NT2/D1 (cell line): ENCODE measurements around the gene RFX8.
"Not testable (repeated sequence)": the region's sequence is repeated elsewhere in the genome, so short reads cannot be mapped to it uniquely, and the experiment has no call there.

Experiments used
- DNase-seq: peaks from one replicate; pipeline ENCODE4 v3.0.0-alpha.2; 2011; ENCODE audit warnings: low read depth, low spot score
- H3K27me3 ChIP-seq: 2 replicates; pipeline ENCODE4 v1.6.0; 2011; ENCODE audit warnings: mild to moderate bottlenecking; ENCODE audit not compliant: insufficient read length, insufficient read depth
- H3K36me3 ChIP-seq: 2 replicates; pipeline ENCODE4 v1.6.1; 2011; ENCODE audit warnings: mild to moderate bottlenecking, low read length, mixed read lengths; ENCODE audit not compliant: insufficient read depth, insufficient read length
- H3K4me1 ChIP-seq: 2 replicates; pipeline ENCODE4 v1.5.1; 2011; ENCODE audit not compliant: insufficient read depth, insufficient read length
- H3K4me3 ChIP-seq: 2 replicates; pipeline ENCODE4 v1.5.1; 2011; ENCODE audit warnings: low read depth; ENCODE audit not compliant: insufficient read length
- H3K9ac ChIP-seq: 2 replicates; pipeline ENCODE4 v1.6.0; 2011; ENCODE audit warnings: low read depth; ENCODE audit not compliant: insufficient read length
- H3K9me3 ChIP-seq: 2 replicates; pipeline ENCODE4 v1.5.1; 2011; ENCODE audit warnings: mild to moderate bottlenecking, low read length; ENCODE audit not compliant: insufficient read depth
- SUZ12 ChIP-seq: IDR thresholded peaks from 2 replicates; pipeline ENCODE4 v1.6.1; 2011; ENCODE audit not compliant: insufficient read length, insufficient read depth; ENCODE audit errors: extremely low read depth
- YY1 ChIP-seq: IDR thresholded peaks from 2 replicates; pipeline ENCODE4 v1.6.1; 2011; ENCODE audit not compliant: insufficient read length, insufficient read depth
- ZNF274 ChIP-seq: IDR thresholded peaks from 2 replicates; pipeline ENCODE4 v1.6.1; 2011; ENCODE audit warnings: mild to moderate bottlenecking, low read depth, low read length

RFX8 gene

DNA sequence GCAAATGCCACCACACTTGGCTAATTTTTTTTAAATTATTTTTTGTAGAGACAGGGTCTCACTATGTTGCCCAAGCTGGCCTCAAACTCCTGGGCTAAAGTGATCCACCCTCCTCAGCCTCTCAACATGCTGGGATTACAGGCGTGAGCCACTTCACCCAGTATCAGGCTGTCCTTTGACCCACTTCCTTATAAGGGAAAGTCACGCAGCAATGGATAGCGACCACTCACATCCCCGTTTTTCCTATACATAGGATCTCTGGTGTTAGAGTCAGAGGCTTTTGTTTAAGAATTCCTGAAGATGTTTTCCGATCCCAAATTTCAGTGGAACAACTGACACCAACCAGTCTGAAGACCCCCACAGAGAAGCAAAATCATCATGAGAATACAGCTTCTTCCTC, 41.4 kb upstream of the RFX8 start:
- DNase-seq, result no peak
- Histone ChIP-seq H3K9me3 (peaks cover 16% of the 10 kb centered on the region), H3K4me3 (no peak overlapping the region), H3K9ac (no peak overlapping the region), H3K36me3 (no peaks in the 10 kb centered on the region), H3K4me1 (peaks cover 5% of the 10 kb centered on the region), H3K27me3 (no peaks in the 10 kb centered on the region)
- no peak for TF ChIP-seq ZNF274
- TF ChIP-seq YY1, result no peak

DNA sequence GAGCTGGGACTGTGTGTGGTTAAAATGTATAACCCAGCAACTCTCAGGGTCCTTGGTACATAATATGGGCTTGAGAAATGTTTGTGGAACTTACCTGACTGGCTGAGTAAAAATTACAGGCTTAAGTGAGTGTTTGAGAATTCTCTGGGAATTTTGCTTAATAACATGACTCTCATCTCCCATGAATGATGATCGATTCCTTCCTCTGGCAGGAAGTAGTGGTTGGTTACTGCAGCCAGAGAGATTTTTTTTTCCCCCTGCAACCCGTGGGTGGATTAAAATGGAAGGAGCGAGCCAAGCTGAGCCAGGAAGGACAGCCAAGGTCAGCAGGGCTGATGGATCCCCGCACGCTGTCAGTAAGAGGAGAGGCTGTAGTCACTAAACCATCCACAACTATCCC, 40.6 kb upstream of the RFX8 start:
- Histone ChIP-seq H3K4me3 (no peak overlapping the region), H3K36me3 (no peaks in the 10 kb centered on the region), H3K9ac (no peak overlapping the region), H3K9me3 (peaks cover 16% of the 10 kb centered on the region), H3K4me1 (peaks cover 5% of the 10 kb centered on the region), H3K27me3 (no peaks in the 10 kb centered on the region)
- no peak for DNase-seq
- TF ChIP-seq YY1 (no peak), ZNF274 (no peak), SUZ12 (no peak)

DNA sequence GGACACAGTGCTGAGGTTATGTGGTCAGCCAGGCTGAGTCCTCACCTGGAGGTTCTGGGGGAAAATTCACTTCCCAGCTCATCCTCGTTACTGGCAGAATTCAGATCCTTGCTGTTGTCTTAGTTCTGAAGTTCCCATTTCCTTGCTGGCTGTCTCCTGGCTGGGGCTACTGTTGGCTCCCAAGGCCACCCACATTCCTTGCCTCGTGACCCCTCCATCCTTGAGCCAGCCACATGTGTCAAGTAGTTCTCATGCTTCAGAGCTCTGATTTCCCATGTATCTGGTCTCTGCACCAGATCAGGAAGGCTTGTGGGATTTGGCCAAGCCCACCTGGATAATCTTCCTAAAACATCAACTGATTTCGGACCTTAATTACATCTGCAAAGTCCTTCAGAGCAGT, 38.1 kb upstream of the RFX8 start:
- Histone ChIP-seq H3K36me3 (no peaks in the 10 kb centered on the region), H3K9ac (no peak overlapping the region), H3K4me3 (no peak overlapping the region), H3K4me1 (no peaks in the 10 kb centered on the region), H3K27me3 (no peaks in the 10 kb centered on the region), H3K9me3 (peaks cover 16% of the 10 kb centered on the region)
- no peak for TF ChIP-seq ZNF274
- TF ChIP-seq YY1, result no peak
- no peak for TF ChIP-seq SUZ12
- DNase-seq, result no peak

DNA sequence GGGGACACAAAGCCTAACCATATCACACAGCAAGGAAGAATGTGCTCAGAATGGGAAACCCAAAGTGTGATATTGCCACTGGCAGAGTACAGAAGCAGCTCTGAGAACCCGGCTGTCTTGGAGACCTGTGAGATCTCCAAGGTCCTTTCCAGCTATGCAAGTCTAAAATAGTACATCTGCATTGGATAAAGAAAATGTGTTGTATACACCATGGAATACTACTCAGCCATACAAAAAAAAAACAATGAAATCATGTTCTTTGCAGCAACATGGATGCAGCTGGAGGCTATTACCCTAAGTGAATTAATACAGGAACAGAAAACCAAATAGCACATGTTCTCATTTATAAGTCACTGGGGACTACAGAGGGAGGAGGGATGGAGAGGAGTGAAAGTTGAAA, 36.5 kb upstream of the RFX8 start:
- peaks cover 6% of the 10 kb centered on the region for H3K9me3 ChIP-seq
- no peak for TF ChIP-seq SUZ12
- no peak for TF ChIP-seq YY1
- no peak for TF ChIP-seq ZNF274

DNA sequence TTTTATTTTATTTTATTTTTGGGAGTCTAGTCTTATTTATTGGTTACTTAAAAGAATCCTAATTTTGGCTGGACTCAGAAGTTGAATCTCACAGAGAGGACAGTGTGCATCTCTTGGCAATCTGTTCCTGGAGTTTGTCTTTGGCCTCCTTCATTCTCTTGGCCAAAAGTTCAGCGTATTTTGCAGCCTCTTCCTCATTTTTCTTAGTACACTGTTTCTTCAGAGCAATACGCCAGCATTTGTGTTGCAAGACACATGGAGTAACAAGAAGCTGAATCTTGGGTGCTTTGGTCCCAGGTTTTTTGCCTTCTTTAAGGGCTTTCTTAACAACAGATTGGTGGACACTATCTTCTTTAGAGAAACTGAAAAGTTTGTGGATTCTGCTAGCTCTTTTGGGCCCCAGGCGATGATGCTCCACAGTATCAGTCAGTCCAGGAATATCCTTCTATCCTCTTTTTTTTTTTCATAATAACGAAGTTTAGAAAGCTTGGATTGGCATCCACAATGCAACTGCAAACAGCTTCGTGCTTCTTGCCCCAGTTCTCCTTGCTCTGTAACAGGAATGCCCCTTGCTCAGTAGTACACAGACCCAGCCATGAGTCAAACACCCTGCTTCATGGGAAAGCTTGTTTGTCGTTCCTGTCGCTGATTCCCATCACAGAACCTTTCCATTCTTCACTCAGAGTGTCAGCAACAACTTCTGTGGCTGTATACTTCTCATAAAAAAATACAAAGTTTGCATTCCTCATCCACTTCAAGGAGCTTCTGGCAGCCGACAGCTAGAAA, 34.8 kb upstream of the RFX8 start:
- Histone ChIP-seq H3K9me3 (no peaks in the 10 kb centered on the region), H3K36me3 (no peaks in the 10 kb centered on the region), H3K9ac (no peak overlapping the region), H3K4me3 (no peak overlapping the region), H3K27me3 (no peaks in the 10 kb centered on the region), H3K4me1 (no peaks in the 10 kb centered on the region)
- DNase-seq, result no peak
- TF ChIP-seq SUZ12 (no peak), ZNF274 (no peak), YY1 (no peak)

More for the DNA sequence above, 36.5 kb upstream of the RFX8 start:
- H3K4me1 ChIP-seq, result no peaks in the 10 kb centered on the region
- no peak for DNase-seq
- no peaks in the 10 kb centered on the region for H3K36me3 ChIP-seq
- H3K4me3 ChIP-seq, result no peak overlapping the region
- no peaks in the 10 kb centered on the region for H3K27me3 ChIP-seq
- H3K9ac ChIP-seq, result no peak overlapping the region

DNA sequence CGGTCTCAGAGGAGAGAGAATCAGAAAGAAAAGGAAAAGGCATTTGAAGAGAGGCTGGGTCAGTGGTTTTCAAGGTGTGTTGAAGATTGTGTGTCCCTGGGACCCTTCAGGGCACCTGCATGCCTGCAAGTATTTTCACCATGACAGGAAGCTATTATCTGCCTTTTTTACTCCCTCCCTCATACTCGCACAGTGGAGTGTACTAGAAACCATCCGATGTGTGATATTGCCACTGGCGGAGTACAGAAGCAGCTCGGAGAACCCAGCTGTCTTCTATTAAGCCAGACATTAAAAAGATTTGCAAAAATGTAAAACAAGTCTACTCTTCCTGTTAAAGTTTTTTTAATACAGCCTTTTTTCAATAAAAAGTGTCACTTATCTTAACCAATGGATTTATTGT, 33.7 kb upstream of the RFX8 start:
- no peak for DNase-seq
- H3K4me3 ChIP-seq, result no peak overlapping the region
- no peaks in the 10 kb centered on the region for H3K36me3 ChIP-seq
- H3K4me1 ChIP-seq, result no peaks in the 10 kb centered on the region
- H3K27me3 ChIP-seq, result no peaks in the 10 kb centered on the region
- H3K9ac ChIP-seq, result no peak overlapping the region
- H3K9me3 ChIP-seq, result no peaks in the 10 kb centered on the region
- TF ChIP-seq YY1 (no peak), SUZ12 (no peak), ZNF274 (no peak)

DNA sequence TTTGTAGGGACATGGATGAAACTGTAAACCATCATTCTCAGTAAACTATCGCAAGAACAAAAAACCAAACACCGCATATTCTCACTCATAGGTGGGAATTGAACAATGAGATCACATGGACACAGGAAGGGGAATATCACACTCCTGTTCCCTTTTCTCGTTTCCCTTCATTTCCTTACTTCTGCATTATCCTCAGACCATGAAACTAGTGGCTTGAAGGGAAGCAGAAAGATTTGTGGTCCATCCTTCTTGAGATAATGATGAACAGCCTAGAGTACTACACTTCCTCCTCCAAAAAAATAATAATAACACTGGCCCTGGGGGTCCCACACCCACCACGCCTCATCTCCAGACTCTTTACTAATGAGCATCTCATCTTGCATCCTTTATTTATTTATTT, 30.4 kb upstream of the RFX8 start:
- H3K36me3 ChIP-seq, DNase-seq, H3K27me3 ChIP-seq, H3K9ac ChIP-seq, H3K9me3 ChIP-seq, H3K4me1 ChIP-seq, H3K4me3 ChIP-seq: not testable (repeated sequence)

DNA sequence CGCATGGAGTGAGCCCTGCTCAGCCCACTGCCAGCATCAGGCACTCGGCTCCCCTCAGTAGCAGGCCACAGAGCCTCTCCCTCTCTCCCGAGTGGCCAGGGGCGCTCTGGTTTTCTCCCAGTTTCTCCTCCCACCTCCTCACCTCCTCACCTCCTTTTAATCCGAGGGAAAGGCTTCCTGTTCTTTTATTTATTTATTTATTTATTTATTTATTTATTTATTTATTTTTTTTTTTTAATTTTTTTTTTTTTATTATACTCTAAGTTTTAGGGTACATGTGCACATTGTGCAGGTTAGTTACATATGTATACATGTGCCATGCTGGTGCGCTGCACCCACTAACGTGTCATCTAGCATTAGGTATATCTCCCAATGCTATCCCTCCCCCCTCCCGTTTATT, 29.8 kb upstream of the RFX8 start:
- not testable (repeated sequence) for H3K4me1 ChIP-seq, DNase-seq, H3K9me3 ChIP-seq, H3K9ac ChIP-seq, H3K36me3 ChIP-seq, H3K27me3 ChIP-seq, H3K4me3 ChIP-seq
